Renal cortex interstitium (tissue), 11 donors: ENCODE data around the gene TMEM9. TPM values are rescaled to one million over a fixed set of nuclear protein-coding genes. Genes with fewer than 3 reads are reported as not detected.
A peak's percentile ranks its signal among the peaks of the same experiment; 100 is the strongest.

Experiments used
- DNase-seq, 11 donors: peaks; one replicate each; pipeline ENCODE4 v3.0.0-alpha.2; 2013; ENCODE audit warnings: low read depth in 9 of 11, low spot score in 4 of 11; ENCODE audit errors: extremely low read depth in 1 of 11
- polyA plus RNA-seq, 3 donors: library from polyadenylated mRNA; unstranded; fragments of 120-200 nt; gene quantifications; one replicate each; pipeline ENCODE4 v1.2.1, GENCODE V29; 2013; ENCODE audit not compliant: insufficient read length in 3 of 3

Gene TMEM9
- polyA plus RNA-seq, 3 donors, result 137 to 156 (median 145) TPM

DNA sequence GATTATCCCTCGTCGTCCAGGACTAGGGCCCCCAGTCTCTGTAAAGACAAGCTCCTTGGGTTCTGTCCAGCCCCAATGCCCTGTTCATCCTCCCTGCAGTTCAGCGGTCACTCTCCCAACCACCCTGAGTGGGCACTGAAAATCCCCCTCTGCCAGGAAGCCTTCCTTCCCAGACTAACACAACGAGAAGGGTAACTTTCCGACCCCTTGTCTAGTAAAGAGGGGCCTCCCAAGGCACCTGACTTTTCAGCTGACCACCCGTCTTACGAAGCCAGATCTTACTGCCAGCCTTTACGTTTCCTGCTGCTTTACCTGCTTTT is 13.4 kb downstream of the TMEM9 start:
- no peak for DNase-seq

DNA sequence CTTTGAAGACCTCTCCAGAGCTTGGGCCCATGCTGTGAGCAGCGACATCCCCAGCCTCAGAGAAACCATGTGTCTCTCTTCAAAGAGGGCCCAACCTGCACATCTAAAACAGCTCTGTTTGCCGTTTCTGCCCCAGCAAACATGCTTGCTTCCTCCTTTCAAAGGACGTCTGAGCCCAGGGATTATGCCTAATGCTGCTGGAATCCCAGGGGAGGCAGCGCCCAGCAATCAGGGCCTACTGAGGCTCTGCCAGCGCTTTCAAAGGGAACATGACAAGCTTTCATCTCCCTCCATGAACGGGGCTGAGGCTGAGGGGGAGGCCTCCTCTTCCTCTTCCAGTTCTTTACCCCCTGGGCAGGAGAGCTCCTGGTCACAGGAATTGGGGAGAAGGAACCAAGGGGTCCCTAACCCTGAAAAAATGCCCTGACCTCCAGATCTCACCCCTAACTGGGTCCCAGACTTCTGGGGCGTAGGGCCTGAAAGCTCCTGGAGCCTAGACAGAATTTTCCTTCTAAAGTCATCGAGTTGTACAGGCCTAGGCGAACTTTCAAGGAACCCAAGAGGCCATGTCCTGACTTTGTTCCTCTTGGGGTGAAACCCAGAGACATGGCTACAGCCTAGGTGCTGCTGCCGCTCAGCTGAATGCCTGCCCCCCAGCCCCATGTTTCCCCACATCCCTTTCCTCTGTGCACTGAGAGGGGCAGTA is 13.9 kb downstream of the TMEM9 start:
- no peak for DNase-seq

DNA sequence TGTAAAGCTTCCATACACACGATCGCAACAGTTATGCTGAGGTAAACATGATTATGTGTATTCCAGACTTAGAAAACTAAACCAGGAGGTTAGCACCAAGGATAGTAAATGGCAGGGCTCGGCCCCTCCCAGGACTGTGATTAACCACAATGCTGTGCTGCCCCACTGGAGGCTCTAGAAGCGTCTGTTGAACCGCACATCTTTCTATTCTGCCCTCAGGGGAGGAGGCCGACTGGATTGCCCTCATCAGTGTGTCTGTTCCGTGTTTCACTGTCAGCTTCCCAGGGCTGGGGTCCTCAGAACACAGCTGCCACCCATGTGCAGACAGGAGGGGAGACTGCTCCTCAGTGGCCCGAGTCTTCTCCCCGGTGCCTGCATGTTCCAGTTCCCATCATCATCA is 14.5 kb downstream of the TMEM9 start:
- no peak for DNase-seq

DNA sequence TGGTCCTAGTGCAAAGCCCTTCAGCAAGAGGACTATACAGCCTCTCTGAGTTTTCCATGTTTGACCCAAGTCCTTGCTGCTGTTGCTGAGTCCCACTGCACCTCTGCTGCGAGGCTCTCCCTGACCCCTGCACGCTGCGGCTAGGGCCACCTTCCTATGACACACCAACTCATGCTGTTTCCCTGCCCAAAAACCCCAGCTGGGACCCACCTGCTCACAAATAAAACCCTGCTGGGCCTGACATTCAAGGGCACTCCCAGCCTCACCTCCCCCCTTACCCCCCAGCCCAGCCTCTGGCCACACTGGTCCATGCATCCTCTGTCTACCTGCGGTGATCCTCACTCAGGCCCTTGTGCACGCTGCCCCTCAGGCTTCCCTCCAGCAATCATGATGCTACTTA is 15.0 kb downstream of the TMEM9 start:
- DNase-seq, result no peak

DNA sequence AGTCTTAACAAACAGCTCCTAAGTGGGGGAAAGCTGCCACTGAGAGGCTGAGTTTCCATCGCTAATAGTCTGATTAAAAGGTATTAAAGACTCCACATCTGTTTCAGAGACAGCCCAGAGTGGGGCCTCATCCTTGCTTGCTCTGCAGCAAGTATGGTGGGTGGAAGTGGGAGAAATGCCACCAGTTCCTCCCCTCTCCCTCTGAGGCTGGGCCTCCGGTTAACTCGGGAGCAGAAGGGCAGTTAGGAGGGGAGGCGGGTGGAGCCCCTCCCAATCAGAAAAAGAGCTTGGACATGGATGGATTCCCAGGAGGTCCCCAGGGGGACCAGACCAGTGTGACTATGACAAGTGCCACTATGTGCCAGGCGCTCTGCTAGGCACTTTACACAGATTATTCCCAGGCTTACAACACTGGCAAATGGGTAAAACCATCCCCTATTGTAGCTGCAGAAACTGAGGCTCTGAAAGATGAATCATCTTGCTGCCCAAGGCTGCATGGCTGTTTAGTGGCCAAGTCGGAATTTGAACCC is 15.9 kb downstream of the TMEM9 start:
- DNase-seq, result no peak

DNA sequence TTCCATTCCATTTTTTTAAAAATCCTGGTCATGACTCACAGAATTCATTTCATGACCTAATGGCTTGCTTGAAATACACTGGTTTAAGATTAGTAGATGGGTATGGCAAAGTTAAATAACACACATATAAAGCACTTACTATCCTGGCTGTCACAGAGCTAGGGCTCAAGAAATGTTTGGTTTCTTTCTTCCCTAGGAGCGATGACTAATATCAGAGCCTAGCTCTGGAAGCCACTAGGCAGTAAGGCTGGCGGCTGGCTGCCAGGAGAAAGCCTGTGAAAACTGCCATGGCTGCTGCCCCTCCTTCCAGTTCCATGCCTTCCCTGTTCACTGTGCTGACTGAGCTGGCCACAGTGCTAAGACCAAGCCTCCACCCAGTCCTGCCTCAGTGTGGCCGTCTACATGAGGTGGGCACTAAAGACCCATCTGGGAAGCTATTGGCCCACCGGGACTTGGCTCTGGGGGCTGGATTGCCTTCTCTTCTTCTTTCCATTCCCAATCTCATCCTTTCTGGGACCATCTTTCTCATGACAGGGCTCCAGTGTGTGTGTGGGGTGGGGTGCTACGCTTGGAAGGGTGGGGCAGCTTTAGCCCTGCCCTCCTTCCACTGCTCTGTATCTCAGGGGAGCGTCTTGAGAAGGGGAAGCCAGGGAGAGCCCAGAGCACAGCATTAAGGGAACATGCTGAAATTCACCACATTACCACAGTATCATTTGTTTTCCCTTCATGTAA is 16.5 kb downstream of the TMEM9 start:
- no peak for DNase-seq

DNA sequence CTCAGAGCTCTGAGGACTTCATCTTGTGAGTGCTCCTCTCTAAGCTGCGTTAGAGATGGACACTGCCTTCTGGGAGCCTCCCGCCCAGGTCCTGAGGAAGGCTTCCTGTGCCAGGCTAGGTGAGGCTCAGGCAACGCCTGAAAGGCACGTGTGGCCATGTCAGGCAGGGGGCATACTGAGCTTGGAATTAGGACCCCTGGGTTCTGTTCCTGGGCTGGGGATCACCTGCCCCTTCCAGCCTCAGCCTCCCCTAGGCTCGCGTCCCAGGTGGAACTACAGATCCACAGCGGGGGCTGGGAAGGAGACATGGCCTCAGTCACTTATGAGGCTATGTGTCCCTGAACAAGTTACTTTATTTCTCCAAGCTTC is 17.3 kb downstream of the TMEM9 start:
- DNase-seq, result no peak

DNA sequence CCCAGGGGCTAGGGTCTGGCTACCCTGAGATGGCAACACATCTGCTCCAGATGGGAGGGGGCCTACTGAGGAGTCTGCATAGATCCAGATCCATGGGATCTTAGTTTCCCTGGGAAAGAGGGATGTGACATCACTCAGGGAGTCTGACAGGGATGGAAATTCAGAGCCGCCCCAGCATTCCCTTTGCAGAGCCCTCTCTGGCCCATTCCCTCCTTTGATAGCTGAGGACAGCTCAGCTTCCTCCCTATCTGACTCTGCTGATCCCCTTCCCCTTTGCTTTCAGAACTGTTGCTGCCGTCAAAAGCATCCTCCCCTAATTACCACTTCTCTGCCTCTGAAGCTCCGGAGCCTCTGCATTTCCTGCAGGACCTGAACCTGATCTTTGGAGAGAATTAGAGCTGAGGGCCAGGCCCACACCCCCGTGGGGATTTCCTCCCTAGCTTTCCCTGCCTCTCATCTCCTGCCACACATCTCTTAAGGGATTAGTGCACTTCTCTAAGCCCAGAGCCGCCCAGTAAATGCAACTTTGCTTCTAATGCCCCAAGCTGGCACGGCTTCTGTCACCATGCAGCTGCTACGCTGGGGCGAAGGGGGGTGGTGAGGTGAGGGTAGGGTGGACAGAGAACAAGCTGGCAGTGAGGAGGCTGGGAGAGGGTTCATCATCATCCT is 17.8 kb downstream of the TMEM9 start:
- no peak for DNase-seq

DNA sequence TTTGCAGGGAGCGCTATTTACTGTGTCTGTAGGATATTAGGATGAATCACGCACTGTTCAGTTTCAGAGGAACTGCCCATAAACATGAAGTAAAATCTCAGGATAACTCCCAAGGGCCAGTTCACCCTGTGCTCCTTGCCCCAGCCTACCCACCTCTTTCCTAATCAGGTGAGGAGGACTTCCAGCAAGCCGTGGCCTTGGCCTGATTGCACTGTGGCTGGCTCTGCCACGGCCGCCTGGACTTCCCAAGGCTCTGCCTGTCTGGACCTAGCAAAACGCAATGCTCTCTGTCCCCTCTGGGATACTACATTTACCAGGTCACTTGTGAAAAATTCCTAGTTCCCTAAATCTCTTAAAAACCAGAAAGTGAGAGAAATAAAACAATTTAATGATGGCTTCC is 19.9 kb downstream of the TMEM9 start:
- DNase-seq, result no peak

DNA sequence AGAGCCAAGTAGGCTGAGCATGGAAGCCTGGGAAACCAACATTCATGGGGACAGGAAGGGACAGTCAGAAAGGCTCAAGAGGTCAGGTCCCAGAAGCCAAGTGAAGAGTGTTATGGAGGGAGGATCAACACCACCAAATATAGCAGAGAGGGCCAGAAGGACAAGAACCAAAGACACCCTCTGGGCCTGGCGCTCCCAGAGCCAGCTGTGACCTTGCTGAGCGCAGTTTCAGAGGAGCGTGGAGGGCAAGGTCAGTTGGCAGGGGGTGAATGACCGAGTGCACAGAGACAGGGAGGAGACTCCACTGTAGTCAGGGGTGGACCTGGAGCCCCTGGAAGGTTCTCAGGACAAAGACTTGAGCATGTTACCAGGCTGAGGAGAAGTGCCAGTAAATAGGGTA is 22.9 kb downstream of the TMEM9 start:
- DNase-seq, result no peak

DNA sequence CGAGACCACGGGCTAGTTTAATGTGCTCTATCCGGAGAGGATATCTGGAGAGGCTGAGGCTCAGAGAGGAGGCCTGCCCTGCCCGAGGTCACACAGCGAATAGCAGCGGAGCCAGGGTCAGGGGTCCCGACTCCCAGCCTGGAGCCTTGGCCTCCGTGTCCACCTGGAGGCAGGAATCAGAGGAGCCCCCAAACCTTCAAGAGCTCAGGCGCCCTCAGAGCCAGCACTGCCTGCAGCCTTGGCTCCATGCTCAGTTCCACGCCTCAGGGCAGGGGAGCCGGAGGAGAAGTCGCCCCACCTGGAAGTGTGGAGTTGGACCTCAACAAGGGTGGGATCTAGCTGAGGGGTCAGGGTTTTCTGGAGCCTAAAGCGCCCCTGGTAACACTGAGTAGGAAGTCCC is 25.3 kb downstream of the TMEM9 start:
- no peak for DNase-seq

DNA sequence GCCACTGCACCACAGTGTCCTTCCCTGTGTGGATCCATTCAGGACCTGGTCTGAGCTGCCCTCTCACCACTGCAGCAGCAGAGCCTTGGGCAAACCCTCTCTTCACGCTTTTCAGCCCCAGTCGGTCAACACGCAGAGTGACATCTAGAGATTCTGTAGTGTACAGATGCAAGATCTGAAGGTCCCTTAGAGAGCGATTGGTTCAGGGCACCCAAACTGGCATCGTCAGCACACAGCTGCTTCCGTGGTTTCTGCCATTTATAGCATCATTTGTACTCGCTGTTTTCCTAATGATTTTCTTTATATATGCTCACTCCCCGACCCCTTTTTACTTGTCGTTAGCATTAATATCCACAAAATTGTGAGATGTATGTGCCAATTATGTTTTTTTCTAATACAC is 25.8 kb downstream of the TMEM9 start:
- DNase-seq, result no peak

DNA sequence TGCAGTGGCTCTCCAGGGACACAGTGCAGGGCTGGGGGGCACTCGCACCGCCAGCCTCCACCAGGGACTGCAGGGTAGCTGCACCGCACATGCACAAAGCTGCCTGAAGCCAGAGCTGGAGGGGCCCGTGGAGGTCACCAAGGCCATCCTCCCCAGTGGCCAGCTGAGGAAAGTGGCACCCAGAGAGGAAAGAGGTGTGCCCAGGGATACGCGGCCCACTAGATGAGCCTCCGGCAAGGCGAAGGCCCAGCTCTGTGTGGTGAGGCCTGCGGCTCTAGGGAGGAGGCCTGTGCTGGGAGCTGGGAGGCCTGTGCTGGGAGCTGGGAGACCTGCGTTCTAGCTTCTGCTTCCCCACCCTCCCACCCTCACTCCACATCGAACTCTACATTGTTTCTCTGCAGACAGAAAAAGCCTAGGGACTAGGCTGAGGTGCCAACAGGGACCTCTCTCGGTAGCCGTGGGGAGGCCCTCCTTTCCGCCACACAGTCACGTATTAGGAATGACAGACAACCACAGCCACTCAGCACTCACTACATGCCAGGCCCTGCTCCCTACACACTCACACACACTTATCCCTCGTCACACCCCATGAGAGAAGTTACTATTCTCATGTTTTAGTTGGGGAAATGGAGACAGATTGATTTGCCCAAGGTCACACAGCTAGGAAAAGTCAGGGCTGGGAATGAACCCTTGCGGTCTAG is 26.4 kb downstream of the TMEM9 start:
- no peak for DNase-seq

DNA sequence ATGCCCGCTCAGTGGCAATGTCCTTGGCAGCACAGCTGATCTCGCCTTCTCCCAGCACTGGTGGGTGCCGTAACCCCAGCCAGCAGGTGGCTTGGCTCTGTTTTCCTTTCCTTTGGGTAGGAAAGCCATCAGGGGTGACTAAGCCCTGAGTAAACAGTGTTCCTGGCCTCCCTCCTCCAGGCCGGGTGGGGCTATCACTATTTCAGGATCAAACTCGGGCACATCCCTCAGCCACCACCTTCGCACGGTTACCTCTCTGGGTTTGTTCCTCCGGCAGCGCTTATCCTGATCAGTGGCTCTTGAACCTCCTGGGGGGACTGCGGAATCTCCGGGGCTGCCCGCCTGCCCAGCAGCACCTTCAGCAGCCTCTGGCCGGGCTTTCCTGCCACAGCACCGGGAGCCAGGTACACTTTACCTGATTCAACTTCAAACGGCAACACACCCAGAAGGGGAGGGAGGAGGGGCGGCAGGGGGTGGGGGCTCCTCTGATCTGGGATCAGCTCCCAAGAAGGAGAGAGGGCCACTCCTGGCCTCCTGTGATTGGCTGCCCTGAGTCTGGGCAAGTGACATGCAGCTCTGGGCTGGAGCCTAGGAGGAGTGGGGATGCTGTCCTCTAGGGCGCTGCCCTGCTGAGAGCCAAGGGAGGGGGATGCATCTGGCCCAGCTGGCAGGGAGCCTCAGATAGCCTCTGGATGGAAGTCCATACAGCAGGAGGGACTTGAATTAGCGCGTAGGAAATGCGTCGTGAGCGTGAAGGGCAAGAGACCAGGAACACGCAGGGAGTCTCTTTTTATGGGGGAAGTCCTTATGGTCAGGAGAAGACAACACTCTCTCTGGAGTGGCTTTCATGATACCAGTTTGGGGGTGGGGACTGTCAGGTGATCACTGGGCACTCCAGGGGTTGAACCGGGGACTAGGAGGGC is 27.2 kb downstream of the TMEM9 start, which contains the start of gene ASCL5:
Gene ASCL5 (minus strand): TSS at position 353 of the 923 bp plus-strand sequence. CDS start 11,812 bp downstream, outside the sequence.
- DNase-seq, result no peak

DNA sequence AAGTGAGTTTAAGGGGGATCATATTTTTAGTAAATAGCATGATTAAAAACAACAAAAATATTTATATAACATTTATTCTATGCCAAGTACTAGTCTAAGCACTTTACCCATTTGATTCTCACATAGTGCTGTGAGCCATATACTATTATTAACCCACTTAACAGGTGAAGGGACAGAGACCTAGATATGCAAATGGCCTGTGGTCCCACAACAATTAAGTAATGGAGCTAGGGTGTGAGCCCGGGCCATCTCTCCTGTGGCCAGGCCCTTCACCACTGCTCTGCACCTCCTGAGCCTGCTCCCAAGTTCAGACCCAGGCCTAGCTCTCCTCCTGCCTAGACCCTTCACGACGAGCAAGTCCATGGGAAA is 27.8 kb downstream of the TMEM9 start:
- DNase-seq, result no peak

DNA sequence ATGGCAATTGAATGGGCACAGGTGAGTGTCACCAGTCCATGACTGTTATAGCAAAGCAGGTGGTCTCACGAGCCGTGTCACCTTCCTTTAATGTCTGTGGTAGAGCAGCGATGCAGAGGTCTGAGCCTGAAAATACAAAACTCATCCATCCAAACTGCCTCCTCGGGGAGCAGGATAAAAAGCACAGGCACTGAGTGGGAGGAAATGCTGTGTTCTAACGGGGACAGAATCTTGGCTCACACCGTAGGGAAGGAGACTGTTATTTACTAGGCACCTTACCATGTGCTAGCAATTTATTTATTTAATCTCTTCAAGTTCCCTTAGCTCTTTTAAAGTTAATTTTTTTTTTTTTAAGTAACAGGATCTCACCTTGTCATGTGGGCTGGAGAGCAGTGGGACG is 28.5 kb downstream of the TMEM9 start:
- DNase-seq, result peak in 2 of 11 donors; percentile 12 to 20

DNA sequence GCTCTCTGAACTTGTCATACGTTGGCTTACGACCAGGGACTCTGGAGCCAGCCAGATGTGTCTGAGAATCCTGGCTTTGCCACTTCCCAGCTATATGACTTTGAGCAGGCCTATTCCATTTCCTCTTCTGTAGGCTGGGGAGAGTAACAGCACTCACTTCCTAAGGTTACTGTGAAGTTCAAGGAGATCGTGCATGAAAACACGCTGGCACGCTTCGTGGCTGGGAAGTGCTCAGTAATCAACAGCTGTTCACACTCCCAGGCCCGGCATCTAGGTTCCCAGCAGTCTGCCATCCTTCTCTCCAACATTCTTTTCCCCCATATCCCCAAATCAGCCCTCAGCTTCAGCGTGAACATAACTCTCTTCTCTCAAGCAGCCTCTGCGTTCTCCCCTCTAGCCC is 29.3 kb downstream of the TMEM9 start:
- peak in 1 of 11 donors; percentile 11 for DNase-seq

DNA sequence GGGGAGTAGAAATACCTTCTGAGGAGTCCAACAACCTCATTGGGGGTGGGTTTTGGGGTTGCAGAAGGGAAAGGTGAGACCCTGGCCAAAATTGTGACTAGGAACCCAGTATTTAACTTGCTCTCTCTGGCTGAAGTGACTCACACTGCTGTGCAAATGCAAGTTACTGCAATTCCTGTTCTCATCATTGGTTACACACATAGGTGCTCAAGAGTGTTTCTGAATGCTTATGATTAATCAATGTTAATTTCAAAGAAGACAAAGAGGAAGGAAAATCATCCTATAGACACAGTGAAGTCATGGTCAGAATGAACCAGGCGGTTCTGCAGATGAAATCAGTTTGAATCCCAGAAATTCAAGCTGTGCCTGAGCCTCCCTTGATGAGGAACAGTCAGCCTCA is 30.4 kb downstream of the TMEM9 start:
- DNase-seq, result no peak
